SK-N-SH treated with all-trans-retinoic acid at 6 μM for 48 hours (cell line): ENCODE measurements around the gene EMC6.

Experiments
- ATAC-seq: fragments of 200-7000 bp; cut with Tn5 transposase; 3 replicates; pipeline ENCODE4 v1.9.1; 2020; ENCODE audit warnings: mild to moderate bottlenecking, moderate library complexity
- ARNTL ChIP-seq: fragments of 450-650 bp; formaldehyde crosslinking; IDR thresholded peaks from 2 replicates; pipeline ENCODE4 v1.5.0; 2020; ENCODE audit warnings: low read depth, mild to moderate bottlenecking, moderate library complexity, borderline replicate concordance
- CSDC2 ChIP-seq: fragments of 250-450 bp; sonication (Bioruptor Pico); IDR thresholded peaks from 2 replicates; pipeline ENCODE4 v1.5.0; 2020; ENCODE audit warnings: mild to moderate bottlenecking, moderate library complexity
- ESRRG ChIP-seq: fragments of 250-450 bp; sonication (Bioruptor Pico); IDR thresholded peaks from 2 replicates; pipeline ENCODE4 v1.6.1; 2021; ENCODE audit warnings: mild to moderate bottlenecking
- GLIS3 ChIP-seq: fragments of 250-450 bp; sonication (Bioruptor Pico); IDR thresholded peaks from 2 replicates; pipeline ENCODE4 v1.5.0; 2020; ENCODE audit warnings: mild to moderate bottlenecking, moderate library complexity
- ISL1 ChIP-seq: fragments of 250-450 bp; sonication (Bioruptor Pico); IDR thresholded peaks from 2 replicates; pipeline ENCODE4 v2.1.2; 2022; ENCODE audit warnings: mild to moderate bottlenecking, moderate library complexity
- OSR1 ChIP-seq: fragments of 250-450 bp; sonication (Bioruptor Pico); IDR thresholded peaks from 2 replicates; pipeline ENCODE4 v1.8.0; 2022; ENCODE audit warnings: moderate library complexity, mild to moderate bottlenecking, inconsistent platforms
- PPARA ChIP-seq: fragments of 250-450 bp; sonication (Bioruptor Pico); IDR thresholded peaks from 2 replicates; pipeline ENCODE4 v1.5.0; 2020; ENCODE audit warnings: mild to moderate bottlenecking, borderline replicate concordance
- RARB ChIP-seq: fragments of 250-450 bp; sonication (Bioruptor Pico); IDR thresholded peaks from 2 replicates; pipeline ENCODE4 v1.8.0; 2021; ENCODE audit warnings: mild to moderate bottlenecking, moderate library complexity
- SNAI2 ChIP-seq: fragments of 250-450 bp; sonication (Bioruptor Pico); IDR thresholded peaks from 2 replicates; pipeline ENCODE4 v1.5.0; 2020; ENCODE audit warnings: mild to moderate bottlenecking, moderate library complexity
- TCF4 ChIP-seq: fragments of 250-450 bp; sonication (Bioruptor Pico); IDR thresholded peaks from 2 replicates; pipeline ENCODE4 v1.8.0; 2021; ENCODE audit warnings: mild to moderate bottlenecking, moderate library complexity, borderline replicate concordance
- TOX ChIP-seq: fragments of 250-450 bp; sonication (Bioruptor Pico); IDR thresholded peaks from 2 replicates; pipeline ENCODE4 v1.8.0; 2021; ENCODE audit warnings: mild to moderate bottlenecking, moderate library complexity, borderline replicate concordance
- ZC3H10 ChIP-seq: fragments of 250-450 bp; sonication (Bioruptor Pico); IDR thresholded peaks from 2 replicates; pipeline ENCODE4 v1.5.1; 2021; ENCODE audit warnings: mild to moderate bottlenecking, moderate library complexity
- ZFP3 ChIP-seq: fragments of 250-450 bp; sonication (Bioruptor Pico); IDR thresholded peaks from 2 replicates; pipeline ENCODE4 v1.5.0; 2020; ENCODE audit warnings: mild to moderate bottlenecking, moderate library complexity
- ZFP30 ChIP-seq: fragments of 450-650 bp; formaldehyde crosslinking; IDR thresholded peaks from 2 replicates; pipeline ENCODE4 v1.5.0; 2022; ENCODE audit warnings: mild to moderate bottlenecking, moderate library complexity
- ZNF565 ChIP-seq: fragments of 450-650 bp; formaldehyde crosslinking; conservative IDR thresholded peaks from 2 replicates; pipeline ENCODE4 v1.5.0; 2020; ENCODE audit warnings: low read depth, mild to moderate bottlenecking, moderate library complexity
- ZNF70 ChIP-seq: fragments of 450-650 bp; formaldehyde crosslinking; IDR thresholded peaks from 2 replicates; pipeline ENCODE4 v1.5.0; 2020; ENCODE audit warnings: mild to moderate bottlenecking, moderate library complexity
- ZNF8 ChIP-seq: fragments of 450-650 bp; formaldehyde crosslinking; IDR thresholded peaks from 2 replicates; pipeline ENCODE4 v1.5.0; 2020; ENCODE audit warnings: mild to moderate bottlenecking, moderate library complexity
- TF ChIP-seq, protein P1 (sequence below): fragments of 250-450 bp; sonication (Bioruptor Pico); IDR thresholded peaks from 2 replicates; pipeline ENCODE4 v1.8.0; 2021; ENCODE audit warnings: low read depth, mild to moderate bottlenecking, moderate library complexity, borderline replicate concordance
- TF ChIP-seq, protein P2 (sequence below): fragments of 250-450 bp; sonication (Bioruptor Pico); IDR thresholded peaks from 2 replicates; pipeline ENCODE4 v1.8.0; 2020; ENCODE audit warnings: mild to moderate bottlenecking, moderate library complexity, borderline replicate concordance
- TF ChIP-seq, protein P3 (sequence below): fragments of 250-450 bp; sonication (Bioruptor Pico); IDR thresholded peaks from 2 replicates; pipeline ENCODE4 v1.5.1; 2020; ENCODE audit warnings: low read depth, mild to moderate bottlenecking, moderate library complexity
- TF ChIP-seq, protein P4 (sequence below): fragments of 250-450 bp; sonication (Bioruptor Pico); IDR thresholded peaks from 2 replicates; pipeline ENCODE4 v1.5.0; 2020; ENCODE audit warnings: mild to moderate bottlenecking, moderate library complexity

The EMC6 gene

DNA sequence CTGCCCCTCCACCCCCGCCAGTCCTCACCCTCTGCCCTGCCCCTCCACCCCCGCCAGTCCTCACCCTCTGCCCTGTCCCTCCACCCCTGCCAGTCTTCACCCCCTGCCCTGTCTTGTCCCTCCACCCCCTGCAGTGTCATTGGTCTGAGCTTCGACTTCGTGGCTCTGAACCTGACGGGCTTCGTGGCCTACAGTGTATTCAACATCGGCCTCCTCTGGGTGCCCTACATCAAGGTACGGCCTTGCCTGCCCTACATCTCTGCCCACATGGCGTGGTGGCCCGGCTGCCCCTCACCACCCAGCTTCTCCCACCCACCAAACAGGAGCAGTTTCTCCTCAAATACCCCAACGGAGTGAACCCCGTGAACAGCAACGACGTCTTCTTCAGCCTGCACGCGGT, 12.3 kb upstream of the EMC6 start:
- no peak for ATAC-seq
- no peak for TF ChIP-seq ARNTL (CRISPR knock-in tag)
- TF ChIP-seq, protein P1, sequence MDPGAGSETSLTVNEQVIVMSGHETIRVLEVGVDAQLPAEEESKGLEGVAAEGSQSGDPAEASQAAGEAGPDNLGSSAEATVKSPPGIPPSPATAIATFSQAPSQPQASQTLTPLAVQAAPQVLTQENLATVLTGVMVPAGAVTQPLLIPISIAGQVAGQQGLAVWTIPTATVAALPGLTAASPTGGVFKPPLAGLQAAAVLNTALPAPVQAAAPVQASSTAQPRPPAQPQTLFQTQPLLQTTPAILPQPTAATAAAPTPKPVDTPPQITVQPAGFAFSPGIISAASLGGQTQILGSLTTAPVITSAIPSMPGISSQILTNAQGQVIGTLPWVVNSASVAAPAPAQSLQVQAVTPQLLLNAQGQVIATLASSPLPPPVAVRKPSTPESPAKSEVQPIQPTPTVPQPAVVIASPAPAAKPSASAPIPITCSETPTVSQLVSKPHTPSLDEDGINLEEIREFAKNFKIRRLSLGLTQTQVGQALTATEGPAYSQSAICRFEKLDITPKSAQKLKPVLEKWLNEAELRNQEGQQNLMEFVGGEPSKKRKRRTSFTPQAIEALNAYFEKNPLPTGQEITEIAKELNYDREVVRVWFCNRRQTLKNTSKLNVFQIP: no peak
- TF ChIP-seq ZNF565 (CRISPR knock-in tag): no peak
- no peak for TF ChIP-seq PPARA (CRISPR knock-in tag)
- TF ChIP-seq, protein P2, sequence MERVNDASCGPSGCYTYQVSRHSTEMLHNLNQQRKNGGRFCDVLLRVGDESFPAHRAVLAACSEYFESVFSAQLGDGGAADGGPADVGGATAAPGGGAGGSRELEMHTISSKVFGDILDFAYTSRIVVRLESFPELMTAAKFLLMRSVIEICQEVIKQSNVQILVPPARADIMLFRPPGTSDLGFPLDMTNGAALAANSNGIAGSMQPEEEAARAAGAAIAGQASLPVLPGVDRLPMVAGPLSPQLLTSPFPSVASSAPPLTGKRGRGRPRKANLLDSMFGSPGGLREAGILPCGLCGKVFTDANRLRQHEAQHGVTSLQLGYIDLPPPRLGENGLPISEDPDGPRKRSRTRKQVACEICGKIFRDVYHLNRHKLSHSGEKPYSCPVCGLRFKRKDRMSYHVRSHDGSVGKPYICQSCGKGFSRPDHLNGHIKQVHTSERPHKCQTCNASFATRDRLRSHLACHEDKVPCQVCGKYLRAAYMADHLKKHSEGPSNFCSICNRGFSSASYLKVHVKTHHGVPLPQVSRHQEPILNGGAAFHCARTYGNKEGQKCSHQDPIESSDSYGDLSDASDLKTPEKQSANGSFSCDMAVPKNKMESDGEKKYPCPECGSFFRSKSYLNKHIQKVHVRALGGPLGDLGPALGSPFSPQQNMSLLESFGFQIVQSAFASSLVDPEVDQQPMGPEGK (CRISPR knock-in tag): no peak
- TF ChIP-seq ZNF70 (CRISPR knock-in tag): no peak
- no peak for TF ChIP-seq ZFP30 (CRISPR knock-in tag)
- no peak for TF ChIP-seq ISL1
- TF ChIP-seq CSDC2 (CRISPR knock-in tag): no peak
- TF ChIP-seq TCF4 (CRISPR knock-in tag): no peak
- no peak for TF ChIP-seq OSR1 (CRISPR knock-in tag)
- TF ChIP-seq RARB (CRISPR knock-in tag): no peak
- TF ChIP-seq GLIS3: no peak
- no peak for TF ChIP-seq ZNF8 (CRISPR knock-in tag)
- TF ChIP-seq, protein P3, sequence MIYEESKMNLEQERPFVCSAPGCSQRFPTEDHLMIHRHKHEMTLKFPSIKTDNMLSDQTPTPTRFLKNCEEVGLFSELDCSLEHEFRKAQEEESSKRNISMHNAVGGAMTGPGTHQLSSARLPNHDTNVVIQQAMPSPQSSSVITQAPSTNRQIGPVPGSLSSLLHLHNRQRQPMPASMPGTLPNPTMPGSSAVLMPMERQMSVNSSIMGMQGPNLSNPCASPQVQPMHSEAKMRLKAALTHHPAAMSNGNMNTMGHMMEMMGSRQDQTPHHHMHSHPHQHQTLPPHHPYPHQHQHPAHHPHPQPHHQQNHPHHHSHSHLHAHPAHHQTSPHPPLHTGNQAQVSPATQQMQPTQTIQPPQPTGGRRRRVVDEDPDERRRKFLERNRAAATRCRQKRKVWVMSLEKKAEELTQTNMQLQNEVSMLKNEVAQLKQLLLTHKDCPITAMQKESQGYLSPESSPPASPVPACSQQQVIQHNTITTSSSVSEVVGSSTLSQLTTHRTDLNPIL (CRISPR knock-in tag): no peak
- TF ChIP-seq, protein P4, sequence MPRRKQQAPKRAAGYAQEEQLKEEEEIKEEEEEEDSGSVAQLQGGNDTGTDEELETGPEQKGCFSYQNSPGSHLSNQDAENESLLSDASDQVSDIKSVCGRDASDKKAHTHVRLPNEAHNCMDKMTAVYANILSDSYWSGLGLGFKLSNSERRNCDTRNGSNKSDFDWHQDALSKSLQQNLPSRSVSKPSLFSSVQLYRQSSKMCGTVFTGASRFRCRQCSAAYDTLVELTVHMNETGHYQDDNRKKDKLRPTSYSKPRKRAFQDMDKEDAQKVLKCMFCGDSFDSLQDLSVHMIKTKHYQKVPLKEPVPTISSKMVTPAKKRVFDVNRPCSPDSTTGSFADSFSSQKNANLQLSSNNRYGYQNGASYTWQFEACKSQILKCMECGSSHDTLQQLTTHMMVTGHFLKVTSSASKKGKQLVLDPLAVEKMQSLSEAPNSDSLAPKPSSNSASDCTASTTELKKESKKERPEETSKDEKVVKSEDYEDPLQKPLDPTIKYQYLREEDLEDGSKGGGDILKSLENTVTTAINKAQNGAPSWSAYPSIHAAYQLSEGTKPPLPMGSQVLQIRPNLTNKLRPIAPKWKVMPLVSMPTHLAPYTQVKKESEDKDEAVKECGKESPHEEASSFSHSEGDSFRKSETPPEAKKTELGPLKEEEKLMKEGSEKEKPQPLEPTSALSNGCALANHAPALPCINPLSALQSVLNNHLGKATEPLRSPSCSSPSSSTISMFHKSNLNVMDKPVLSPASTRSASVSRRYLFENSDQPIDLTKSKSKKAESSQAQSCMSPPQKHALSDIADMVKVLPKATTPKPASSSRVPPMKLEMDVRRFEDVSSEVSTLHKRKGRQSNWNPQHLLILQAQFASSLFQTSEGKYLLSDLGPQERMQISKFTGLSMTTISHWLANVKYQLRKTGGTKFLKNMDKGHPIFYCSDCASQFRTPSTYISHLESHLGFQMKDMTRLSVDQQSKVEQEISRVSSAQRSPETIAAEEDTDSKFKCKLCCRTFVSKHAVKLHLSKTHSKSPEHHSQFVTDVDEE: no peak
- TF ChIP-seq ZC3H10: no peak

DNA sequence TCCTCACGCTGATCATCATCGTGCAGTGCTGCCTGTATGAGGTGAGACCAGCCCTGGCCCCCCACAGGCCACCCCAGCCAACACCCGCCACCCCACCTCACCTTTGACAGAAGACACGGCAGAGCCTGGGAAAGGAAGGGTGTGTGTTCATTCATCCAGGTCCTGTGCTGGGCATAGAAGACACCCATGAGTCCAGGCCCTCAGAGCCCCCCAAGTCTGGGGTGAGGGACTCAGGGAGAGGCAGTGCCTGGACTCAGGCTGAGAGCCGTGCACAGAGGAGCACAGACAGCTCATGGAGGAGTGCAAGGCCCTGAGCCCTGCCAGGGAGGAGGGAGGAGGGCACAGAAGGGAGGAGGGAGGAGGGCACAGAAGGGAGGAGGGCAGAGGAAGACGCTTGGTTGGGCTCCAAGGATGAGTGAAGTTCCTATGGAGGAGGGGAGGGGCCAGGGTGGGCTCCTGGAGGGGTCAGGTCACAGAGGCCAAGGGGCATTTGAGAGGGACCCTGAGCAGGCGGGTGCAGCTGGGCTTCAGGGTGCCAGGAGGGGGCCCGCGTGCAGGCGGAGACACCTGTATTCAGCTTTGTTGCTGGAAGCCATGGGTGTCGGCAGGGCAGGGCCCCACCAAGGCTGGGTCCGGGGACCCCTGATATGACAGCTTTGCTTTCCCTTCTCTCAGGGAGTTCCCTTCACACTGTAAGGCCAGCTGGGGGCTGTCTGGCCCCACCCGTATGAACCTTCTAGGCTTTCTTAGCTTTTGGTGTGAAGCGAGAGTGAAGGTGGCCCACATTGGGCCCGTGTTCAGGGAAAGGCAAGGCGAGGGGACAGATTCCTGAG, 11.6 kb upstream of the EMC6 start:
- no peak for ATAC-seq
- TF ChIP-seq ZNF565 (CRISPR knock-in tag) (no peak), RARB (CRISPR knock-in tag) (no peak), ZFP3 (no peak), SNAI2 (CRISPR knock-in tag) (no peak), OSR1 (CRISPR knock-in tag) (no peak), ZC3H10 (no peak), PPARA (CRISPR knock-in tag) (no peak), TCF4 (CRISPR knock-in tag) (no peak), CSDC2 (CRISPR knock-in tag) (no peak), ESRRG (CRISPR knock-in tag) (no peak), TOX (no peak), ZNF8 (CRISPR knock-in tag) (no peak), ZFP30 (CRISPR knock-in tag) (no peak)
- TF ChIP-seq, protein P4: no peak
- TF ChIP-seq, protein P2 (CRISPR knock-in tag): no peak
- TF ChIP-seq, protein P3 (CRISPR knock-in tag): no peak
